GM21367 (cell line): ENCODE data around the gene SYK.
"Not testable (repeated sequence)": the region's sequence is repeated elsewhere in the genome, so short reads cannot be mapped to it uniquely, and the experiment has no call there.

Experiments used
- ATAC-seq: cut with Tn5 transposase; IDR thresholded peaks from one replicate; pipeline ENCODE4 v1.9.1; 2021; ENCODE audit not compliant: unreplicated experiment

Gene SYK

GRCh38 chr9:90801241-90801972 is at the start of gene SYK:
Gene SYK (plus strand): TSS chr9:90801819. CDS start chr9:90843899, 42,080 bp downstream.
- peak; percentile 28 for ATAC-seq

DNA sequence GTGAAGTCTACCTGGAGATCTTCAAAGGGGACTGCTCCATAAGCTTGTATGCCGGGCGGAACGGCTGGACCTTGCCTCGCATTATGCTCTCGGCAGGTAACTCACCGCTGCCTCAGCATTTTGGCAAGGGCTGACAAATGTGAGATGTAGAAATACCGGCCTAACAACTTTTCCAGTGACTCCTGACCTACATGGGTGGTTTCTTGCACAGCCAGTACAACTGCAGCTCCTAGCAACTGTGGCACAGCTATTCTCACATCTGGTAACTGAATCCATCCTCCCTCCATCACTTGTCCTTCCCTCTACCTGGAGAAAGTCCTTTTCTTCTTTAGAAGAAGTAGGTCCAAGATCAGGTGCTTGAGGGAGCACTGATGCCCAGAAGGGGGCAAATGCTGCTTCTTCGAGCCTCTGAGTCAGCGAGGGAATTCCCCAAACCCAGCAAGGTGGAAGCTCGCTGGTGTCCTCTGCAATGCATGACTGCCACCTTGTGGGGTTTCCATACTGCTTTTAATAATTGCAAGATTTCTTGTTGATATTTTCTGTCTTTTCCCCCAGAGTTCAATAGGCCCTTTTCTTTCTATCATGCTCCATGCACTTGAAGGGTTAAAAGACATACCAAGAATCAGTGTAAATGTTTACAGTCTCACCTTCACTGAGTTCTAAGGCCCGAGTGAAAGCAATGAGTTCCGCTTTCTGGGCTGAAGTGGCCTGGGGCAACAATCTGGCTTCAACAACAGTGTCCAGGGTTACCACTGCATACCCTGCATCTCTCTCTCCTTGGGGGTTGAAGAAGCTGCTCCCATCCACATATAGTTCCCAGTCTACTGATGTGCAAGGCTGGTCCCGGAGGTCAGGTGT is 45.9 kb upstream of the SYK start:
- not testable (repeated sequence) for ATAC-seq

DNA sequence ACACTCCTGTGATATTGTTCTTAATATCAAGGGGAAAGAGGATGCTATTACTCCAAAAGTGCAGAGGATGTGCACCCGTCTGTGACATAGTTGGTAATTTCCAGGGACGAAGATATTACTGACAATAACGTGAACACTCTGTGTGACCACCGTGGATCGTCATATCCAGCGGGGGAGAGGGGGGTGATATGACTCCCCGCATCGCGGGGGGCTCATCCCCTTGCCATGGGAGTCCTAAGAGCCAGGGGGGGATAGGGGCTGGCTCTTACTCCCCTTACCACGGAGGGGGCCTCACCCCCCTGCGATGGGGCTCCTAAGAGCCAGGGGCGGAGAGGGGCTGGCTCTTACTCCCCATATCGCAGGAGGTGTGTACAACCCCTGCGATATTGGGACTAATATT is 41.0 kb upstream of the SYK start:
- not testable (repeated sequence) for ATAC-seq

DNA sequence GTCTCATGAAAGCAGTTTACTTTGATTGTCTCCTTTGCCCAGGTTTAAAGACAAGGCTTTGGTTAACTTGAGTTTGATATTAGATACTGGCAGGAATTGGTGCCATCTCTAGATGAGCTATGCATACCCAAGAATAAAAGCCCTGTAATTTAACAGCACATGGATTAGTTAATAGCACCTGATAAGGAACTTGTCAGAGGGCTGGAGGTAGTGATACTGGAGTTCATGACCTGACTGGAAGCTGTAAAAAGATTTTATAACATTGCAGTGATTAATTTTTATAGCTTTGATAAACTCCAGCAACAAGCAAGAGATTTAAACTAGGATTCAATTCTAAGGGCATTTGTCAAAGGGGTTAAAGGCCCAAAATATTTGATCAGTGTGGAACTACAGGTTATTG is 34.9 kb upstream of the SYK start:
- ATAC-seq: no peak

DNA sequence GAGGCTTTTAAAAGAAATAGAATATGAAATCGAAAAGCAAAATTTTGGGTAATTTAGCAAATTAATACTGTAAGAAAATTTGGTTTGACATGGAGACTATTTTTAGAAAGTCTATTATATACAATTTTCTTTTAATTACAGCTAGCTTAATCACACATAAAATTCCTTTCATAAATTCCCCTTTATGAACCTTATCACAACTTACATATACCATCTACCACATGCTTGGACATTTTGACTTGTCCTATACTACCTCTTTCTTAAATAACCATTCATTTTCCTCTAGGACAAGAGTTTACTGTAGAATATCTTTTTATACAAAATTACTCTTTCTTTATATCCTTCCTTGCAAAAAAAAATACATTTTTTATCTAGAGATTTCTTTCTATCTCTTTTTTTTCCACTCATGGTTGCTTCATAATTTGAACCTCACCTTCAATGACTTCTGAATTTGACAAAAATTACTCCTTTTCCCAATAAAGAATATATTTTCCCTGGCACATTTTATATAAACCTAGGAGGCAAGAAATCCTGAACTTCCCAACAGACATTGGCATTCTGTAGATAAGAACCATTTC is 34.0 kb upstream of the SYK start:
- no peak for ATAC-seq

DNA sequence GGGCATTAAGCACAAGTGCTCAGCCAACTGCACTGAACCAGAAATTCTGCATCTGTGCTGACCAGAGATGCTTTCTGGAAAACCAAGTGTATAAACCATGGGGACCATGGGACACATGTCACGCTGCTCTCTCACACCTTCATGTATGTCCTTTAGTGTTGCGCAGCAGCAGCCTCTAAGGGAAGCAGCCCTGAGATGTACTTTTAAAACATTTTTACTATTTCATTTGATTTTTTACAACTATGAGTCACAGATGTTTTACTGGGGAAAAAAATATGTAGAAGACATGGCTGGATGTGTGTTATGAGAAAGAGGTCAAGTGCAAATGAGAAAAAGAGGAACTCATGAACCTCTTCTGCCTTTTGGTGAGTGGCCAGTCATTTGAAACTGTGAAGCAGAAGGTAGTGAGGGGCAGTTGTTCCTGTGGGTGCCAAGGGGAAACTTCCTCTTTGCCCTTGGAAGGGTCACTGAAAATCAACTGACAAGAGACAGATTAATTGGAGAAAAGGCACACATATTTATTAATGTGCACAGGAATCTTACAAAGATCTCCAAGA is 31.4 kb upstream of the SYK start:
- peak; percentile 31 for ATAC-seq

DNA sequence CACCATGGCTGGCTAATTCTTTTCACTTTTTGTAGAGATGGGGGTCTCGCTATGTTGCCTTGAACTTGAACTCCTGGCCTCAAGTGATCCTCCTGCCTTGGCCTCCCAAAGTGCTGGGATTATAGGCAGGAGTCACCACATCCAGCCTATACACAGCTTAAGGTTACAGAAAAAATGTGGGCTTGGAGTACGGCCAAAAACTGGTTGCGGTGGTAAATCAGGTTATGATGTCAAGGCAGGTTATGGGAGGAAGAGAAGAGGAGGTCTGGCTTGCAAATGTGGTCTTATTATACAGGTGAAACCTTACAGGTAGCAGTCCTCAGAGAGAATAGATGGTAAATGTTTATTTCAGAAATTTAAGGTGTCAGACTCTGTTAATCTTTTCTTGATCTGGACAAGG is 30.7 kb upstream of the SYK start:
- no peak for ATAC-seq

GRCh38 chr9:90772386-90772785 is 29.2 kb upstream of the SYK start:
- no peak for ATAC-seq

GRCh38 chr9:90773617-90774016 is 28.0 kb upstream of the SYK start:
- ATAC-seq: no peak

DNA sequence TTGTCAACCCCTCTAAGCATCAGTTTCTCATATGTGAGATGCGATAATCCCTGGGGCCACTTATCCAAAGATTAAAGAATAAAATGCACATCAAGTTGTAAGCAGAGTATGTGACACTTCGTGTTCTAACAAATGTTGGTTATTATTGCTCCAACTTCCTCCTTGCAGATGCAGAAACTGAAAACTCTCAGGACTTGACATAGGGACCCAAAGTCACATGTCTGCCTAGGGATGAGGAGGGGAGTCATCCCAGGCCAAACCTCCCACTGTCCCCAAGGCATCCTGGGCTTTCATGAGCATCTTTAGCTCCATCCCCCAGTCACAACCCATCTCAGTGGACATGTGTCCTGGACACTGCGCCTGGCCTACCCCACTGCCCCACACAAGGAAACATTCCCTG is 27.5 kb upstream of the SYK start:
- ATAC-seq: no peak

DNA sequence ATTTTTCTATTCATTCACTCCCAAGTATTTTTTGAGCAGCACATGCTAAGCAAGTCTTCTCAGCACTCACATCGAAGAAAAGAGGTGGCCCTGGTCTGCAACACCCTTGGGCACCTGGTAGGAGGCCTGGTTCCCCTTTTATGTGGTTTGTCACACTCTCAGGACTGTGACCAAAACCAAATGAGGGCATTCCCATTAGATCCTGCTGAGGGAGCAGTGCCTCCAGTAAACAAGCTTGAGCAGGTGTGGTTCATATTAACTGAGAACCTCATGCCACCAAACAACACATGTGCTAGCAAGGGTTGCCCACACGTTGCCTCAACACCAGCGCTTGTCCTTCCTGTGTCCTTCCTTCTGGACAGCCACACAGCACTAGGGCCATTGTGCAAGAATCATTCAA is 26.9 kb upstream of the SYK start:
- ATAC-seq: peak; percentile 82

DNA sequence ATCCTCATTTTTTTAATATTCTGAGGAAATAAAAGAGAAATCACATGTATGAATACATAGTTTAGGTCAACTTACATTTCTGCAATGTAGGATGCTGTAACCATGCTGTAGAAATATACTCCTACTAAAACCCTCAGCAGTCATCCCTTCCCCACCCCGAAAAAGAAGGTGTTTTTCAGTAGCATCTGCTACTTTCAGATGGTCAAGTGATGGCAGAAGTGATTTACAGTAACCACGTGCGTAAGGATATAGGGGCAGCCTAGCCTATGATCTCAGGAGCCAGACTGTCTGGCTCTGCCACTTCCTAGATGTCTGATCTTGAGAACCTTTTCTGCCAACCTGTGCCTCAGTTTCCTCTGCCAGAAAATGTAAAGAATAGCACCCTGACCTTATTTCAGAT is 26.0 kb upstream of the SYK start:
- ATAC-seq: no peak

DNA sequence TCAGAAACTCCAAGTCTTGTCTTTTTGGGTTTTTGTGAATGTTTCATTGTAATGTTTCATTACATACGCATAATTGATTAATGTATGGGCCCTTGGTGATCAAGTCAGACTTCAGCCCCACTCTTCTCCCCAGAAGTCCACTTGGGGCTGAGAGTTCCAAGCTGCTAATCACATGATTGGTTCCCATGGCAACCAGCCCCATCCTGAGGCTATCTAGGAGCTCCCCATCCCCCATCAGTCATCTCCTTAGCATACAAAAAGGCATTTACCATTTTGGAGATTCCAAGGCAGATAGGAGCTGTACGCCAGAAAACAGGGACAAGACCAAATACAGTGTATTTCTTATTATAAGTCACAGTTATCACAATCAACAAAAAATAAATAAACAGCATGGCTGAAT is 22.9 kb upstream of the SYK start:
- no peak for ATAC-seq

GRCh38 chr9:90783552-90783951 is 18.1 kb upstream of the SYK start:
- ATAC-seq: no peak

DNA sequence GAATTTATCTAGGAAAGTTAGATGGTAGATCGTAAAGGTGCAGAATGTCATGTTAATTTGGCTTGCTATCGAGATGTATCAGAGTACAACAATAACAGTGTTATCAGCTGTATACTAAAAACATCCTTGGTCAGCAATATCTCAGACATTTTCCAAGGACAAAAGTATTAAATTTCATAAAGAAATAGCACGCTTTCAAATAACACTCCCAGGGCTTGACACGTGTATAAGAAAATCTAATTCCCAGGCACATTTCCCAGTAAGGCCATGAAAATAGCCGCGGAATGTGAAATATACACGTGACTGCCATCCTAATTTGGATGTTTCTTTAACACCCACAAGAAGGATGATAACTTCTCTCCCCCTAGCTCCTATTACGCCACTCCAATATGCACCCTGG is 17.7 kb upstream of the SYK start:
- ATAC-seq: no peak

DNA sequence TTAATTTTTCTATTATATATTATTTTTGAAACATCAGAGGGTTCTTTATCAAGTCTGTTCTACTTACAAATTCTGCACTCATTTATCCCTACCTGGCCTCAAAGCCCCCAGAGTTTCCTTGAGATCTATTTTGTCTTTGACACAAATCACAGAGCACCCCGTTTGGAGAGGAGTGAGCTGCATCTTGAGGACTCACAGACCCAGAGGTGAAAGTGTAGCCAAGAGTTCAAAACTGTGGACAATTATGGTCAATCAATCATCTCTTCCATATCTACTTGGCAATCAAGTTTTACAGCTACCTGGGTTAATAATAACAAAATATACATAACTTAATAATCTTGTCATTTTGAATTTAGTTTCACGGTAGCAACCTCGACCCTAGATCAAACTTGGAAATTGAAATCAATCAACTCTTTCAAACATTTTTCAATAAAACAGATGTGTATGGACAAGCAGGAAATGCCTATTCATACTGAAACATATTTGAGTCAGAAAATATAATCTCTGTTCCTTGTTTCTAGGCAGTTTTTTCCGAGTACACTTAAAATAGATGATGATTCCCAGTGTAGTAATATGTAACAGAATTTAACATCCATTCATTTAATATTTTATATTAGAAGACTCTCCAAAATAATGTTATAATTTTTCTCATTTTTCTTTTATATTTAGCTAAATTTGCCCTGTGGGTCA is 13.7 kb upstream of the SYK start:
- peak; percentile 61 for ATAC-seq

GRCh38 chr9:90788527-90788926 is 13.1 kb upstream of the SYK start:
- ATAC-seq: not testable (repeated sequence)

DNA sequence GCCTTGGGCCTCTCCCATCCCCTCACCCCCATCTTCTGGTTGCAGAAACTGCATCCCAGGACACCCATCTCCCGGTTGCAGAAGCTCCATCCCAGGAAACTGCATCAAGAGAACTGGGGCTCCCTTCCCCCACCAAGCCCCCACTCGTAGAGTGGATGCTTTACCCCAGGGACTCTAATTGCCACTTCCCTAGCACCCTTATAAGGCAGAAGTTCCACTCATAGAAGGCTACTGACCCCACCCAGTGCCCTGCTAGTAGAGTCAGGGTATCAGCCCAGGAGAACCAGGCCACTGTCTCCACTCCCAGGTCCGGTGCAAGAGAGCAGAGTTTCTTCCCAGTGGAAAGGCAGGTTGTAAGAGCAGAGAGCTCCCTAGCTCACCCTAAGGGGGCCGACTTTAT is 12.2 kb upstream of the SYK start:
- ATAC-seq: no peak

DNA sequence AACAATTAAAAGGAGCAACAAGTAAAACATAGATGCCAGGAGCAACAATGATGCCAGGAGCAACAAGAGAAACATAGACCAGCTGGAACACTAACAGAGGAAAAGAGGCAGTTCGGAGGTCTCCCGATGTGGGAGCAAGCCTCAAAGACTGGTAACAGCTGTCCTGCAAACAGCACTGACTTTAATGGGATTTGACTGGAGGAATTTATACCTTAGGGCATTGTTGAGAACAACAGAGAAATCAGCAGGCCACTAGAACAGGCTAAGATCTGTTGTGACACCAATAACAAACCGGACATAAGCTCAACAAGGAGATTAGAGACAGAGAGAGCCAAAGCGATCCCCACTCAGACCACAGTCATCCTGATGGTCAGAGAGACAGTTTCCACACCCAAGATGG is 11.8 kb upstream of the SYK start:
- ATAC-seq: no peak

DNA sequence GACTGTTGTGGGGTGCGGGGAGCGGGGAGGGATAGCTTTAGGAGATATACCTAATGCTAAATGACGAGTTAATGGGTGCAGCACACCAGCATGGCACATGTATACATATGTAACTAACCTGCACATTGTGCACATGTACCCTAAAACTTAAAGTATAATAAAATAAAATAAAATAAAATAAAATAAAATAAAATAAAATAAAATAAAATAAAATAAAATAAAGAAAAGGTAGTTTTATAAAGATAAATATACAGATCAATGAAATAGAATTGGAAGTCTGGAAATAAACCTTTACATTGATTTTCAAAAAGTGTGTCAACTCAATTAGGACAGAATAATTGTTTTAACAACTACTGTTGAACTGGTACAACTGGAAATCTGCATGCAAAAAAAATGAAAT is 8.6 kb upstream of the SYK start:
- not testable (repeated sequence) for ATAC-seq

DNA sequence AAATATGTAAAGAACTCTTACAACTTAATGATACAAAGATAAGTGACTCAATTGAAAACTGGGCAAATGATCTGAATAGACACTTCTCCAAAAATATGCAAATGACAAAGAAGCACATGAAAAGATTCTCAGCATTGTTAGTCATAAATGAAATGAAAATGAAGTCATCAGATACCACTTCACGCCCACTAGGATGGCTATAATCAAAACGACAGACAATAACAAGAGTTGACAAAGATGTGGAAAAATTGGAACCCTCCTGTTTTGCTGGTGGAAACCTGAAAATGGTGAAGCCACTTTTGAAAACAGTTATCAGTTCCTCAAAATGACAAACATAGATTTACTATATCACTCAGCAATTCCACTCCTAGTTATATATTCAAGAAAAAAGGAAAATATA is 7.9 kb upstream of the SYK start:
- no peak for ATAC-seq
